ENCODE measurements around the gene SMCO2. TPM values are rescaled to one million over a fixed set of nuclear protein-coding genes. Genes with fewer than 3 reads are reported as not detected.

SMCO2 gene
- total and polyA plus RNA-seq, 9 of the 15 experiments (the other 6 are each of a cell fraction or from before 2014, with no cell fraction given), result not detected

GRCh38 chr12:27488479-27488878, 41.9 kb downstream of the SMCO2 start:
- no peak overlapping the region for H3K4me3 ChIP-seq
- no peaks in the 10 kb centered on the region for H3K9me3 ChIP-seq (replicated peaks; ENCODE audit: control insufficient read depth, insufficient read depth, low read depth, low read length)
- H3K79me2 ChIP-seq (ENCODE audit: control insufficient read depth, insufficient read depth, low read length), result no peaks in the 10 kb centered on the region
- H2AFZ ChIP-seq (ENCODE audit: low read depth, low read length), result no peak overlapping the region
- H4K20me1 ChIP-seq (replicated peaks; ENCODE audit: control insufficient read depth, insufficient read depth, low read length), result no peaks in the 10 kb centered on the region
- in situ Hi-C loops (cut with MboI) (no loop called here), intact Hi-C loops (cut with micrococcal nuclease) (no loop called here)
- ChIA-PET POLR2A (no interaction called here), CTCF (ENCODE audit: low intra/inter-chr PET ratio) (no interaction called here)
- no peaks in the 10 kb centered on the region for H3K36me3 ChIP-seq (ENCODE audit: control insufficient read depth, insufficient read depth, low read length)
- ATAC-seq (no peak), DNase-seq (ENCODE audit: extremely low read depth in 1 of 4, low spot score in 3 of 4) (no peak), FAIRE-seq (no peak)
- no peak overlapping the region for H3K9ac ChIP-seq (ENCODE audit: insufficient read depth in 1 of 2, low read depth in 2 of 2, low read length in 2 of 2)
- H3K27ac ChIP-seq (ENCODE audit: extremely low read depth, low read depth, low read length), result no peak overlapping the region
- WGBS (ENCODE audit: insufficient coverage, low coverage, missing lambda C conversion rate), result 0% methylated on average over 5 of the region's 5 CpGs
- no peak overlapping the region for H3K4me2 ChIP-seq (ENCODE audit: insufficient read depth, low read length)
- H3K27me3 ChIP-seq (ENCODE audit: control insufficient read depth in 2 of 2, insufficient read depth in 2 of 2, low read length in 2 of 2), result no peaks in the 10 kb centered on the region; a peak in 1 of 5 replicates
- no TSS peak for BruUV-seq (replicated peaks)
- H3K9me1 ChIP-seq (ENCODE audit: control insufficient read depth, insufficient read depth, low read length), result no peaks in the 10 kb centered on the region
- TF ChIP-seq PHB2 (IDR thresholded peaks at IDR 0.05; ENCODE audit: low read depth) (no peak), MAFF (IDR thresholded peaks at IDR 0.05; ENCODE audit: low read length) (no peak), GABPB2 (CRISPR knock-in tag; conservative IDR thresholded peaks at IDR 0.05) (no peak), VEZF1 (CRISPR knock-in tag; IDR thresholded peaks at IDR 0.05) (no peak), CEBPG (CRISPR knock-in tag; IDR thresholded peaks at IDR 0.05) (no peak), CEBPG (tag; conservative IDR thresholded peaks at IDR 0.05 in 1 of 2, IDR thresholded peaks at IDR 0.05 in 1 of 2) (no peak), U2AF1 (optimal IDR thresholded peaks at IDR 0.05; ENCODE audit: low read depth, low read length) (no peak)
- no peaks in the 10 kb centered on the region for H3K4me1 ChIP-seq (replicated peaks in 1 of 2; ENCODE audit: control insufficient read depth in 2 of 2, insufficient read depth in 2 of 2, low read length in 2 of 2)

Measured in K562 (cell line).